Mesendoderm (in vitro differentiated cells): ENCODE measurements around the gene MKNK1. TPM values are rescaled to one million over a fixed set of nuclear protein-coding genes. Genes with fewer than 3 reads are reported as not detected.
A peak's percentile ranks its signal among the peaks of the same experiment; 100 is the strongest.
"Not testable (repeated sequence)": the region's sequence is repeated elsewhere in the genome, so short reads cannot be mapped to it uniquely, and the experiment has no call there.

ENCODE experiments used
- DNase-seq: peaks from one replicate; pipeline ENCODE4 v3.0.0; 2013
- H2AK5ac ChIP-seq: 2 replicates; pipeline ENCODE4 v1.6.1; 2013; ENCODE audit warnings: low read length, inconsistent platforms
- H2BK120ac ChIP-seq: 2 replicates; pipeline ENCODE4 v1.6.1; 2013; ENCODE audit warnings: low read depth, mild to moderate bottlenecking, low read length, moderate library complexity, mixed read lengths
- H2BK15ac ChIP-seq: replicated peaks from 2 replicates; pipeline ENCODE4 v1.6.1; 2013; ENCODE audit warnings: low read depth, mild to moderate bottlenecking, moderate library complexity
- H2BK5ac ChIP-seq: 2 replicates; pipeline ENCODE4 v1.6.1; 2013; ENCODE audit warnings: low read length, inconsistent platforms
- H3K18ac ChIP-seq: 2 replicates; pipeline ENCODE4 v1.6.1; 2013; ENCODE audit warnings: mild to moderate bottlenecking, low read length, mixed read lengths
- H3K23ac ChIP-seq: one replicate; pipeline ENCODE4 v1.6.1; 2013; ENCODE audit warnings: low read length
- H3K27ac ChIP-seq: 2 replicates; pipeline ENCODE4 v1.5.1; 2013; ENCODE audit warnings: low read depth, mild to moderate bottlenecking, inconsistent platforms, low read length, moderate library complexity
- H3K27me3 ChIP-seq: 2 replicates; pipeline ENCODE4 v1.6.1; 2013; ENCODE audit warnings: low read length, control low read depth, mild to moderate bottlenecking, inconsistent platforms; ENCODE audit not compliant: insufficient read depth, poor library complexity
- H3K36me3 ChIP-seq: 2 replicates; pipeline ENCODE4 v1.6.1; 2013; ENCODE audit warnings: low read length, inconsistent platforms; ENCODE audit not compliant: control insufficient read depth, insufficient read depth
- H3K4ac ChIP-seq: one replicate; pipeline ENCODE4 v1.6.1; 2013; ENCODE audit warnings: low read depth, mild to moderate bottlenecking, low read length, moderate library complexity
- H3K4me1 ChIP-seq: 2 replicates; pipeline ENCODE4 v1.6.1; 2013; ENCODE audit warnings: low read depth, low read length, inconsistent platforms; ENCODE audit not compliant: control insufficient read depth
- H3K4me2 ChIP-seq: 2 replicates; pipeline ENCODE4 v1.6.1; 2013; ENCODE audit warnings: low read length
- H3K4me3 ChIP-seq: 2 replicates; pipeline ENCODE4 v1.5.1; 2013; ENCODE audit warnings: mild to moderate bottlenecking, low read length
- H3K56ac ChIP-seq: one replicate; pipeline ENCODE4 v1.6.1; 2013; ENCODE audit warnings: low read length
- H3K79me1 ChIP-seq: 2 replicates; pipeline ENCODE4 v1.6.1; 2013; ENCODE audit warnings: low read length, inconsistent platforms
- H3K79me2 ChIP-seq: 2 replicates; pipeline ENCODE4 v1.6.1; 2013; ENCODE audit warnings: mild to moderate bottlenecking, low read length; ENCODE audit not compliant: control insufficient read depth, insufficient read depth
- H3K9ac ChIP-seq: 2 replicates; pipeline ENCODE4 v1.6.1; 2013; ENCODE audit warnings: low read length, inconsistent platforms
- H4K5ac ChIP-seq: one replicate; pipeline ENCODE4 v1.6.1; 2013; ENCODE audit warnings: low read length
- H4K8ac ChIP-seq: one replicate; pipeline ENCODE4 v1.6.1; 2013; ENCODE audit warnings: low read depth, mild to moderate bottlenecking, control low read depth, low read length, moderate library complexity
- WGBS: extraction: QIAGEN DNeasy Blood & Tissue Kit; methylation state at CpG from one replicate; pipeline ENCODE4 v1.1.7; 2013; ENCODE audit warnings: low lambda C conversion rate, missing lambda C conversion rate; ENCODE audit not compliant: insufficient coverage; ENCODE audit errors: extremely low coverage; 5-methylcytosine and 5-hydroxymethylcytosine counted together
- polyA plus RNA-seq, 2 experiments: library from polyadenylated mRNA; stranded (reverse); fragments of 200-250 nt; gene quantifications; one replicate each; pipeline ENCODE4 v1.2.3, GENCODE V29; 2013

The MKNK1 gene
- 17.3 TPM for polyA plus RNA-seq (2013, experiment 1 of 2)
- 16.2 TPM for polyA plus RNA-seq (2013, experiment 2 of 2)

- peak within 1 kb of the TSS; percentile 13 for H3K4me2 ChIP-seq
- H3K79me1 ChIP-seq = no peaks in the 10 kb centered on the region
- peak within 1 kb of the TSS; percentile 71 for H3K4me3 ChIP-seq
- peak within 1 kb of the TSS; percentile 77 for H3K9ac ChIP-seq
- peak within 1 kb of the TSS; percentile 88 for H3K56ac ChIP-seq
- no peak within 1 kb of the TSS for H2AK5ac ChIP-seq
- no peak within 1 kb of the TSS for H4K5ac ChIP-seq
- peak; percentile 98 for DNase-seq
- H3K36me3 ChIP-seq = no peaks in the 10 kb centered on the region
- no CpG with 5 or more reads among the region's 53 CpGs for WGBS
- H2BK15ac ChIP-seq = no peak within 1 kb of the TSS
- H4K8ac ChIP-seq = no peak within 1 kb of the TSS
- peak within 1 kb of the TSS; percentile 6 for H3K23ac ChIP-seq
- H2BK5ac ChIP-seq = no peak within 1 kb of the TSS
- H3K27ac ChIP-seq = no peak within 1 kb of the TSS
- no peak within 1 kb of the TSS for H3K4ac ChIP-seq
- H3K27me3 ChIP-seq = no peaks in the 10 kb centered on the region
- H3K79me2 ChIP-seq = no peaks in the 10 kb centered on the region
- no peak within 1 kb of the TSS for H2BK120ac ChIP-seq
- H3K18ac ChIP-seq = no peak within 1 kb of the TSS
- peaks cover 6% of the 10 kb centered on the region for H3K4me1 ChIP-seq
Measured at GRCh38 chr1:46603858-46604549, at the start of gene MKNK1. Gene MKNK1, minus strand, starts transcription at chr1:46604268. Its CDS starts 20,941 bp downstream, at chr1:46583327.

- Histone ChIP-seq H3K27ac (no peak overlapping the region), H4K8ac (no peak overlapping the region), H2BK120ac (no peak overlapping the region), H3K27me3 (no peaks in the 10 kb centered on the region), H3K36me3 (no peaks in the 10 kb centered on the region), H3K9ac (no peak overlapping the region), H3K79me2 (no peaks in the 10 kb centered on the region), H3K4ac (no peak overlapping the region), H3K4me3 (no peak overlapping the region), H2BK15ac (no peak overlapping the region), H3K4me1 (no peaks in the 10 kb centered on the region), H3K23ac (no peak overlapping the region), H4K5ac (no peak overlapping the region), H2AK5ac (no peak overlapping the region), H3K4me2 (no peak overlapping the region), H3K79me1 (no peaks in the 10 kb centered on the region), H3K18ac (no peak overlapping the region), H2BK5ac (no peak overlapping the region), H3K56ac (no peak overlapping the region)
- WGBS = no CpG with 5 or more reads among the region's 2 CpGs
- DNase-seq = no peak
Measured at GRCh38 chr1:46653405-46653958, 49.4 kb upstream of the MKNK1 start.

GRCh38 chr1:46652321-46653100 lies 48.4 kb upstream of the MKNK1 start:
- Histone ChIP-seq H2BK15ac (no peak overlapping the region), H3K23ac (no peak overlapping the region), H4K8ac (no peak overlapping the region), H3K56ac (no peak overlapping the region), H3K18ac (no peak overlapping the region), H2BK5ac (no peak overlapping the region), H4K5ac (no peak overlapping the region), H3K4ac (no peak overlapping the region), H3K4me3 (no peak overlapping the region), H3K4me1 (no peaks in the 10 kb centered on the region), H2BK120ac (no peak overlapping the region), H3K27ac (no peak overlapping the region), H3K36me3 (no peaks in the 10 kb centered on the region), H3K9ac (no peak overlapping the region), H3K27me3 (no peaks in the 10 kb centered on the region), H3K79me2 (no peaks in the 10 kb centered on the region), H2AK5ac (no peak overlapping the region), H3K4me2 (no peak overlapping the region), H3K79me1 (no peaks in the 10 kb centered on the region)
- no CpG with 5 or more reads among the region's 6 CpGs for WGBS
- DNase-seq = no peak

- H3K9ac ChIP-seq, H3K79me1 ChIP-seq, H3K4ac ChIP-seq, H3K27ac ChIP-seq, H3K23ac ChIP-seq, H4K8ac ChIP-seq, H2BK5ac ChIP-seq, H3K36me3 ChIP-seq, H3K79me2 ChIP-seq, DNase-seq, H3K4me1 ChIP-seq, H3K56ac ChIP-seq, H2BK15ac ChIP-seq, H2BK120ac ChIP-seq, H4K5ac ChIP-seq, H3K4me3 ChIP-seq, H3K18ac ChIP-seq, H2AK5ac ChIP-seq, H3K27me3 ChIP-seq, H3K4me2 ChIP-seq: not testable (repeated sequence)
- no CpG with 5 or more reads among the region's 3 CpGs for WGBS
Measured at GRCh38 chr1:46651152-46651551, 47.1 kb upstream of the MKNK1 start.

- Histone ChIP-seq H3K36me3 (no peaks in the 10 kb centered on the region), H2BK120ac (no peak overlapping the region), H4K5ac (no peak overlapping the region), H3K9ac (no peak overlapping the region), H3K4me1 (no peaks in the 10 kb centered on the region), H3K4me2 (no peak overlapping the region), H3K23ac (no peak overlapping the region), H3K79me1 (no peaks in the 10 kb centered on the region), H3K4ac (no peak overlapping the region), H3K18ac (no peak overlapping the region), H3K79me2 (no peaks in the 10 kb centered on the region), H2BK5ac (no peak overlapping the region), H2AK5ac (no peak overlapping the region), H2BK15ac (no peak overlapping the region), H3K4me3 (no peak overlapping the region), H3K27ac (no peak overlapping the region), H3K27me3 (no peaks in the 10 kb centered on the region), H3K56ac (no peak overlapping the region), H4K8ac (no peak overlapping the region)
- WGBS = no CpG with 5 or more reads among the region's 3 CpGs
- no peak for DNase-seq
Measured at GRCh38 chr1:46650491-46650890, 46.4 kb upstream of the MKNK1 start.
